H1 (cell line): ENCODE data around the gene SNF8. TPM values are rescaled to one million over a fixed set of nuclear protein-coding genes. Genes with fewer than 3 reads are reported as not detected.

ENCODE experiments used
- KDM1A ChIP-seq: fragments of 200-600, 300-600 bp; sonication (generic); IDR thresholded peaks from 2 replicates; pipeline ENCODE4 v1.7.1; 2016; ENCODE audit warnings: mild to moderate bottlenecking, low read length, borderline replicate concordance
- POLR2A ChIP-seq, 2 experiments: IDR thresholded peaks; 1 replicate in 1 of 2; 2 replicates in 1 of 2; pipeline ENCODE4 v1.6.1; 2011; ENCODE audit warnings: low read depth in 2 of 2, low read length in 2 of 2, mild to moderate bottlenecking in 2 of 2; ENCODE audit errors: control extremely low read depth in 1 of 2
- polyA plus RNA-seq, 7 experiments: library from polyadenylated mRNA; depleted of rRNA in 3 of 7; stranded (reverse) in 5 of 7; unstranded in 2 of 7; fragments of >200 nt in 5 of 7; fragments of 200-250 nt in 2 of 7; gene quantifications; 1 replicate in 5 of 7; 2 replicates in 1 of 7; 4 replicates in 1 of 7; pipeline versions ENCODE4 v1.2.1 to v1.2.3, GENCODE V29; 2011 to 2013; ENCODE audit warnings: missing spikeins in 2 of 7, mixed read lengths in 2 of 7
- total RNA-seq: library from RNA; stranded (reverse); fragmentation: NEBNext Ultra II Directional; extraction: Animal tissue kit (Norgen Biotek cat#: 25700); gene quantifications from 2 replicates; pipeline ENCODE4 v1.2.1, GENCODE V29; 2021

SNF8 gene
- total and polyA plus RNA-seq, 2 of the 8 experiments (the other 6 are each of a cell fraction or from before 2014, with no cell fraction given): 132 to 133 TPM

GRCh38 chr17:48925251-48925990 is 19.2 kb downstream of the SNF8 start (continued):
- TF ChIP-seq POLR2A (IDR thresholded peaks at IDR 0.05; ENCODE audit: control extremely low read depth in 1 of 2, low read depth in 2 of 2, low read length in 2 of 2): no peak
- no peak for TF ChIP-seq KDM1A
